NCI-H2107 treated with DMSO at 0.1 percent for 48 hours (cell line): Measurements from ENCODE around the gene MAP3K12.

Experiments used
- DNase-seq: peaks from one replicate; lab custom pipeline; 2025; ENCODE audit not compliant: unreplicated experiment; lab: John Stamatoyannopoulos, UW

MAP3K12 gene

DNA sequence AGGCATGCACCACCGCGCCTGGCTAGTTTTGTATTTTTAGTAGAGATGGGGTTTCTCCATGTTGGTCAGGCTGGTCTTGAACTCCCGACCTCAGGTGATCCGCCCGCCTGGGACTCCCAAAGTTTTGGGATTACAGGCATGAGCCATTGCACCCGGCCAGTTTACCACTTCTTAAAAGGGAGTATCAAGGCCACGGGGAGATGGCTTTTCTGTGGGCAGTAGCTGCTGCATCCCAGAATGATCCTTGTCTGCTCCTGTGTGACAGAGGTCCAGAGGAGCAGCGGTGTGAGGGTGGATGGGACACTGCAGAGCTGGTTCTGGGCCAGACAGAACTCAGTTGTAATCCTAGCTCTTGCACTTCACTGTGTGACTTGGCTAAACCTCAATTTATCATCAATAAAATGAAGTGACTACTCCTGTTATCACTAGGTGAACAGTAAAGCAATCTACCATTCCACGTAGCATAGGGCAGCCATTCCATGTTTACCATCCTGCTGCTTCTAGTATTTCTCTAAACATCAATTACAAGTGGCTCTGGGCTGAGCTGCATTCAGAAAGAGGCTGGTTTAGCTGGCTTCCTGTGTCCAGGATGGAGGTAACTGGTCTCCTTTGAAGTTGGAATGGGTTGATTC is 11.0 kb upstream of the MAP3K12 start:
- DNase-seq = no peak

DNA sequence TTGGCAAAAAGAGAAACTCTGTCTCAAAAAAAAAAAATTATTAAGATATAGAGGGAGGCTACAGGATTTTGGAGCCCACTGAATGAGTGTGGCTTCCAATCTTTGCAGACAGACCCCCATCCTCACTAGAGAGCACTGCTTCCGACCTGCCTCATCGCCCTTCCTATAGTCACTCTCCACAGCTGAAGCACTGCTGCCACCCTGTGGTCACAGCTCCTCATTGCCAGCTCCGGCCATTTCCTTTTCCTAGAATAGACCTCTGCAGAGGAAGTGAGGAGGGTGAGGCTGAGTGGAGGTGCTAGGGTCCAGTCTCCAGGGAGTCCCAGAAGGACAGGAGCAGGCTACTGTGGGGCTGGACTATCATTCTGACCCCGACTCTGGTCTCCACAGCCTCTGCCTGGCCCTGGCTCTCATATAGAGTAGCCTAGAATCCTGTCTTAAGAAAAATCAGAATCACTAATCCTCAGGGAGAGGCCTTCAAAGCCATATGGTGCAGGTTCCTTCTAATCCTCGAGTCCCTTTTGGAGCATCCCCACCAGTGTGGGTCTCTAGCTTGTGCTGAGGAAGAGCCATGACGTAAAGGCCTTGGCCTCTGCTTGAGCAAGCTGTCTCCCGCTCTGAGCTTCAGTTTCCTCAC is 9.4 kb upstream of the MAP3K12 start:
- peak; percentile 70 for DNase-seq

DNA sequence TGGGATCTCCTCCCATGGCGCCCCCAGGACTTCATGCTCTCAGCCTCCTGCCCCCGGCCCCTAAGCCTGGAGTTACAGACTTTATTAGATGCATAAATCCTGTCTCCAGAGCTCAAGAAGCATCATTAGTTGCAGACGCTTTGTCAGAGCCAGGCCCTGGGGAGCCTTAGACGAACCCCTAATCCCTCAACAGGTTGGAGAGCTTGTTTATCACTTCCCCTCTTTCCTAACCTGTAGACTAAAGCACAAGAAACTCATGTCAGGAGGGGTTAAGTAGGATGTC is 8.3 kb upstream of the MAP3K12 start:
- no peak for DNase-seq

- DNase-seq = no peak
Observed at GRCh38 chr12:53506881-53507602, 7.8 kb upstream of the MAP3K12 start, which contains the start of gene NPFF. Gene NPFF, minus strand, starts transcription at chr12:53507484. Its CDS starts 10 bp downstream, at chr12:53507474.

GRCh38 chr12:53506450-53506785 is 7.2 kb upstream of the MAP3K12 start:
- no peak for DNase-seq

DNA sequence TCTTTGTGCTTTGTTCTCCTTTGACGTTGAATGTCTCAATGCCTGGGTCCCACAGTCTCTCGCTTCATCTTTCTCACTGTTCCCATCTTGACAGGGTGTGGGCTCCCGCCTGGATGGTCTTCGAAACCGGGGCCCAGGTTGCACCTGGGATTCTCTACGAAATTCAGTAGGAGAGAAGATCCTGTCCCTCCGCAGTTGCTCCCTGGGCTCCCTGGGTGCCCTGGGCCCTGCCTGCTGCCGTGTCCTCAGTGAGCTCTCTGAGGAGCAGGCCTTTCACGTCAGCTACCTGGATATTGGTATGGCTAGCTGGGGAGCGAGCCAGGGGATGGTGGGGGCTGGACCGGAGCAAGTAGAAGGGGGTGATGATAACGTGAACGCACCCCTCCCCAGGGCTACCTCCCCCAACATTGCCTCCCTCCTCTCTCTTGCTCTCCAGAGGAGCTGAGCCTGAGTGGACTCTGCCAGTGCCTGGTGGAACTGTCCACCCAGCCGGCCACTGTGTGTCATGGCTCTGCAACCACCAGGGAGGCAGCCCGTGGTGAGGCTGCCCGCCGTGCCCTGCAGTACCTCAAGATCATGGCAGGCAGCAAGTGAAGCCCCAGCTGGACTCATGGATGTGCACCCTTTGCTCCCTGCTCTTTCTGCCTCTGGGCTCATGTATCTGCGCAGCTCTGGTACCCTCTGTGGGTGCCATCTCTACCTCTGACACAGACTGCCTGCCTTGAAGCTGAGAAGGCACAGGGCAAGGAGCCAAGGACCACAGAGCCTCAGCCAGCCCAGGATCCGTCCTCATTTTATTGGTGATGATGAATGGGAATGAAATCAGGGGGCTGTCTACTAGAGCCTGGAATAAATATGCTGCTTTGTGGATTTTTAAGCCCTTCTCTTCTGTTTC is 6.5 kb upstream of the MAP3K12 start:
- DNase-seq = no peak

- no peak for DNase-seq
Observed at GRCh38 chr12:53505086-53505485, 5.8 kb upstream of the MAP3K12 start.

DNA sequence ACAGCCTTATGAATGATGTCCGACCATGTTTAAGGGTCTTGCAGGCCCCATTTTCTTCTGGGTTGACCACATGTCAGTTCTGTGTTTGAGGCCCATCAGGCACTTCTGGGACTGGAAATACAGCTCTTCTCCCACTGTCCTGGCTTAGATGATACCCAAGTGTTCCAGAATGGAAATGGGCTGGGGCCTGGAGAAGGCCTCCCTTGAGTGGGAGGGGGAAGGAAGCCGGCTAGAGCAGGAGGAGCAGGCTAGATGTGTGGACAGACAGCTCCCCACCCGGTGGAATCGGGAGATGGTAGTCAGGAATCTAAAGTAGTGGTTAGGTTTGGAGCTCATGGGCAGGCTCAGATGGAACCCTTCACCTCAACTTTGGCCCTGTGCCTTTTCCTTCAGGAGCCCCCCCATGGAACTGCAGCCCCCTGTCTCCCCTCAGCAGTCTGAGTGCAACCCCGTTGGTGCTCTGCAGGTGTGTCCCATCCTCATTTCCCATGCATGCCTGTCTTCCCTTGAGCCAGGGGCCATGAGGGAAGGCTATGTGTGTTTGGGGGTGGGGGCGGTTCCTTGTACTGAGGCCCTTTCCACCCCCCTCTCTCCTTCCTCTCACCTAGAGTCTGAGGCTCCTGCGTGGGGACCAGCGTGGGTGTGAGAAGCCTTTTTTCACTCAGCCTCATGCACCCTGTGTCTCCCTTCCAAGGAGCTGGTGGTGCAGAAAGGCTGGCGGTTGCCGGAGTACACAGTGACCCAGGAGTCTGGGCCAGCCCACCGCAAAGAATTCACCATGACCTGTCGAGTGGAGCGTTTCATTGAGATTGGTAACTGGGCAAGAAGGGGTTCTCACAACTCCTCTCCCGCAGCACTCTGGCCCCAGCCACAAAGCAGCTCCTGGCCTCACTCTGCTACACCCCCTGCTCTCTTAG is 5.0 kb upstream of the MAP3K12 start:
- no peak for DNase-seq

GRCh38 chr12:53502983-53503728 is 3.9 kb upstream of the MAP3K12 start:
- no peak for DNase-seq

DNA sequence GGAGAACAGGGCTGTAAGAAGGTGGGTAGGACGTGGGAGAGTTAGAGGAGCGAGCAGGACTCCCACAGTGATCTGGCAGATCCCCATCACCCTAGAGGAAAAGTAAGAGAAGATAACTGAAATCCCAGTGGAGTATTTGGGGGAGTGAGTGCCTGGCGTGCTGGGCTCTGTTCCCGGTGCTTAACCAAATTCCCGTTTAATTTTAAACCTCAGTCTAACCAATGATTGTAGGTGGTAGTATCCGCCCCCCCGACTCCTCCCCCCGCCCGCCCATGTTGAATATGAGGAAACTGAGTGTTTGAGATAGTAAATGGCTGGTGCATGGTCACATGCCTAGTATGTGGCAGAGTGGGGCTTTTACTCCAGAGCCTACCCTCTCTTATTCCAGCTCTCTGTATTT is 3.1 kb upstream of the MAP3K12 start:
- no peak for DNase-seq

GRCh38 chr12:53501615-53502181 is 2.4 kb upstream of the MAP3K12 start:
- DNase-seq = no peak

GRCh38 chr12:53500776-53501614 is 1.7 kb upstream of the MAP3K12 start, which contains the start of gene TARBP2:
Gene TARBP2, plus strand, starts transcription at chr12:53501283. Its CDS starts 126 bp downstream, at chr12:53501409.
- peak; percentile 99 for DNase-seq

DNA sequence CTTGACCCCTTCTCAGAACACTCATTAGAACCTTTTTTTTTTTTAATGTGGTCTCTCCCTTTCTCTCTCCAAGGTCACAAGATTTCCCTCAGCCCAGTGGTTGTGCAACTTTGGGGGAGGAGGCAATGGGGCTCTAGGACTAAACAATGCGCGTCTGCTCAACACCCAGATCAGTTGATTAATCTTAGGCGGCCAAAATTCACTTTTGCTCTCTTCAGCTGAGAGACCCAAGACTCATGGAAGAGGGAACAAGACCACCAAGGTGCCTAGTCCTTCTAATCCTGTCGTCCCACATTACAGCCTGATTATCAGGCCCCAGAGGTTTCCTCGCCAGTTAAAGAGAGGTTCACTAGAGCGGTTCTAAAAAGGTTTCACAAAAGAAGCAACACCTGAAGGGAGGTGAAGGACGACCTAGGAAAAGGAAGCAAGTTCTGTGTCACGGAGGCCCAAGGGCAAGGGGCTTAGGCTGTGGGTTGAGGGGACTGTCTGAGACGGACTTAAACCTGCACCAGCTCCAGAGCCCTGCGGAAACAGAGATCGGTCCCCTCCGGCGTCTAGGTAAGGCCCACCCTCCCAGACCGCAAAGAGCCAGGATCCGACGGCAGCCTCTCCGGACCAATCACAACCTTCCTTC is 1.0 kb upstream of the MAP3K12 start:
- no peak for DNase-seq

GRCh38 chr12:53498235-53498630 is 1.0 kb downstream of the MAP3K12 start:
- DNase-seq = no peak

DNA sequence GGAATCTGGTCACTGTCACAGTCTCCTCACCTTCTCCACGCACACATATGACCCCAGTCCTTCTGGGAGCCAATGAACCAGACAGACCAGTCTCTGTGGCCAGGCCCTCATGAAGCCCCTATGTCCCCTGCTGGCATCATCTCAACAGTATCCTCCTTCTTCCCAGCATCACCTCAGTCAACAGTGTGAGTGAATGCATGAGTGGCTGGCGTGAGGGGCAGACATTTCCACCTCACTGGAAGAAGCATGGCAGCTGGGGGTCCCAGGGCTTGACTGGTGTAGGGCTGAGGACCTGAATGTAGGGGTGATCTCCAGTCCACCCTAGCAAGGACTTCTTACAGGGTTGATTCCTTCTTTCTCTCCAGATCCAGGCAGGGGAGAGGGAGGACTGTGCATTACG is 1.8 kb downstream of the MAP3K12 start:
- no peak for DNase-seq

DNA sequence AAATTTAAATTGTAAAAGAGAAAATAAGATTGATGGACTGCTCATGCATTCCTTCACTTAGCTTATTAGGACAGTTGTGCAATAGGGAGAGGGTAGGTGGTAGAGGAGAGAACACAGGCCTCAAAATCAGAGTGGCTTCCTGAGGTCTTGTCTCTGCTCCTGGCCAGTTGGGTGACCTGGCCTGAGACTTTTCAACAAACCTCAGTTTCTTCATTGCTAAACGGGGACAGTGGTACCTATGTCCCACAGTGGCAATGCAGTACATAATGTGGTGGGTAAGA is 2.6 kb downstream of the MAP3K12 start:
- no peak for DNase-seq

- no peak for DNase-seq
Observed at GRCh38 chr12:53495903-53496751, 3.1 kb downstream of the MAP3K12 start.
